HEK293 (cell line): ENCODE results near the gene C6orf120.

Experiments used
- CTCF ChIA-PET: fragments of 350-600 bp; formaldehyde crosslinking; extraction: SDS; loops from one replicate; lab custom pipeline; 2021; ENCODE audit warnings: antibody characterized with exemption; lab: Yijun Ruan, JAX
- POLR2A ChIA-PET: fragments of 300-600 bp; formaldehyde crosslinking; extraction: SDS; loops from one replicate; lab custom pipeline; 2020; ENCODE audit warnings: antibody characterized with exemption, inconsistent platforms; lab: Yijun Ruan, JAX
- H3K27ac ChIP-seq: fragments of 200-500 bp; sonication (Bioruptor generic); 2 replicates; pipeline ENCODE4 v1.5.1; 2014; ENCODE audit warnings: low read depth, low read length, control low read depth, inconsistent platforms; ENCODE audit errors: extremely low read depth
- H3K36me3 ChIP-seq, 2 experiments: fragments of 200-500 bp in 1 of 2; sonication (Bioruptor generic) in 1 of 2; 1 replicate in 1 of 2; 2 replicates in 1 of 2; pipeline ENCODE4 v1.5.1; 2014 to 2017; ENCODE audit warnings: inconsistent platforms in 2 of 2, low read length in 2 of 2; ENCODE audit not compliant: control insufficient read depth in 2 of 2, insufficient read depth in 1 of 2
- H3K4me1 ChIP-seq: fragments of 200-500 bp; sonication (Bioruptor generic); 2 replicates; pipeline ENCODE4 v1.5.1; 2014; ENCODE audit warnings: mild to moderate bottlenecking, low read length, inconsistent platforms; ENCODE audit not compliant: control insufficient read depth, insufficient read depth
- H3K4me3 ChIP-seq: 2 replicates; pipeline ENCODE4 v1.5.1; 2011; ENCODE audit warnings: low read depth, mild to moderate bottlenecking, control low read depth, low read length, moderate library complexity
- H3K9me3 ChIP-seq: fragments of 200-500 bp; sonication (Bioruptor generic); 2 replicates; pipeline ENCODE4 v1.5.1; 2014; ENCODE audit warnings: low read depth, low read length, inconsistent platforms; ENCODE audit not compliant: control insufficient read depth, insufficient read depth
- OSR2 ChIP-seq: fragments of 450-650 bp; formaldehyde crosslinking; IDR thresholded peaks from 2 replicates; pipeline ENCODE4 v1.5.1; 2016; ENCODE audit warnings: missing biosample characterization, missing genetic modification characterization
- PRDM1 ChIP-seq: fragments of 450-650 bp; formaldehyde crosslinking; IDR thresholded peaks from 2 replicates; pipeline ENCODE4; 2016; ENCODE audit warnings: missing biosample characterization, missing genetic modification characterization
- ZBTB17 ChIP-seq: fragments of 450-650 bp; formaldehyde crosslinking; IDR thresholded peaks from 2 replicates; pipeline ENCODE4 v1.5.1; 2016; ENCODE audit warnings: missing biosample characterization, missing genetic modification characterization
- ZFP41 ChIP-seq: fragments of 450-650 bp; formaldehyde crosslinking; IDR thresholded peaks from 2 replicates; pipeline ENCODE4 v1.5.1; 2016; ENCODE audit warnings: missing biosample characterization, missing genetic modification characterization, borderline replicate concordance
- ZNF112 ChIP-seq: fragments of 450-650 bp; formaldehyde crosslinking; IDR thresholded peaks from 2 replicates; pipeline ENCODE4 v1.5.0; 2017; ENCODE audit warnings: missing biosample characterization, missing genetic modification characterization
- ZNF146 ChIP-seq: fragments of 450-650 bp; formaldehyde crosslinking; IDR thresholded peaks from 2 replicates; pipeline ENCODE4 v1.5.1; 2016; ENCODE audit warnings: missing biosample characterization, missing genetic modification characterization
- ZNF184 ChIP-seq: fragments of 450-650 bp; IDR thresholded peaks from 2 replicates; pipeline ENCODE4 v1.5.1; 2018; ENCODE audit warnings: missing biosample characterization, mild to moderate bottlenecking, missing genetic modification characterization
- ZNF202 ChIP-seq: fragments of 450-650 bp; formaldehyde crosslinking; IDR thresholded peaks from 2 replicates; pipeline ENCODE4 v1.5.1; 2016; ENCODE audit warnings: missing biosample characterization, missing genetic modification characterization, borderline replicate concordance
- ZNF394 ChIP-seq: fragments of 450-650 bp; formaldehyde crosslinking; IDR thresholded peaks from 2 replicates; pipeline ENCODE4 v1.5.1; 2016; ENCODE audit warnings: missing biosample characterization, missing genetic modification characterization, mild to moderate bottlenecking, moderate library complexity, borderline replicate concordance
- ZNF621 ChIP-seq: fragments of 450-650 bp; formaldehyde crosslinking; IDR thresholded peaks from 2 replicates; pipeline ENCODE4 v1.5.1; 2017; ENCODE audit warnings: missing biosample characterization, missing genetic modification characterization
- ZNF664 ChIP-seq: fragments of 450-650 bp; formaldehyde crosslinking; IDR thresholded peaks from 2 replicates; pipeline ENCODE4 v1.5.1; 2016; ENCODE audit warnings: missing biosample characterization, missing genetic modification characterization
- ZNF791 ChIP-seq: fragments of 450-650 bp; formaldehyde crosslinking; IDR thresholded peaks from 2 replicates; pipeline ENCODE4 v1.5.1; 2016; ENCODE audit warnings: missing biosample characterization, missing genetic modification characterization
- TF ChIP-seq, protein P1 (sequence below): fragments of 450-650 bp; formaldehyde crosslinking; IDR thresholded peaks from 2 replicates; pipeline ENCODE4 v1.5.1; 2017; ENCODE audit warnings: missing biosample characterization, missing genetic modification characterization
- TF ChIP-seq, protein P2 (sequence below): fragments of 450-650 bp; formaldehyde crosslinking; IDR thresholded peaks from 2 replicates; pipeline ENCODE4 v1.5.1; 2017; ENCODE audit warnings: missing biosample characterization, missing genetic modification characterization
- TF ChIP-seq, protein P3 (sequence below): fragments of 450-650 bp; formaldehyde crosslinking; IDR thresholded peaks from 2 replicates; pipeline ENCODE4 v1.5.1; 2016; ENCODE audit warnings: missing biosample characterization, missing genetic modification characterization
- TF ChIP-seq, protein P4 (sequence below): fragments of 450-650 bp; formaldehyde crosslinking; IDR thresholded peaks from 2 replicates; pipeline ENCODE4 v1.5.0; 2017; ENCODE audit warnings: missing biosample characterization, missing genetic modification characterization, borderline replicate concordance
- TF ChIP-seq, protein P5 (sequence below): fragments of 450-650 bp; formaldehyde crosslinking; IDR thresholded peaks from 2 replicates; pipeline ENCODE4 v1.5.1; 2016; ENCODE audit warnings: missing biosample characterization, missing genetic modification characterization, borderline replicate concordance

Gene C6orf120

DNA sequence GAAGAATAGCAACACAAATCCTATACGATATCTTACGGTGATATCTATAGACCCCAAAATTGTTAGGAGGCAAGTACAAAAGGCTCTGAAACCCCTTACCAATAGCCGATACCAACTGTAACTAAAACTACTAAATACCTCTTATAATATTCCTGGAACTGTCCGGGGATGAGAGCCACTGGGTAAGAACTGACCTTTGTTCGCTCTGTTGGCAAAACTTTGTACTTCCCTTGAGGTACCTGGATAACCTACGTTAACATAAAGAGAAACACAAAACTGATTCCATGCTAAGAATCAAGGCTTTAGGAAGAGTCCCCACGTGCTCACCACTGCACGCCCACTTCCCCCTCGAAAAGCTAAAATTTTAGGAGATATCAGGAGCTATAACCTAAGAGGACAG is 12.7 kb downstream of the C6orf120 start:
- TF ChIP-seq ZNF664 (tag by site-specific recombination) = no peak
- TF ChIP-seq, all 188 proteins: peak for 0
- CTCF ChIA-PET = interaction anchor here (1.1 kb wide), 1 partner anchor 86 kb away, joined by 3 read pairs; no protein-coding TSS in a partner anchor
- Histone ChIP-seq H3K4me3 (no peak overlapping the region), H3K9me3 (no peaks in the 10 kb centered on the region), H3K36me3 (peaks cover 69 to 84% of the 10 kb centered on the region in 2 experiments), H3K4me1 (0 out of 2 replicates have a peak, but pooled peaks cover 4% of the 10 kb centered on the region), H3K27ac (no peak overlapping the region)
- POLR2A ChIA-PET = interaction anchor here (1.1 kb wide), 1 partner anchor 10 kb away, joined by 3 read pairs; no protein-coding TSS in a partner anchor

DNA sequence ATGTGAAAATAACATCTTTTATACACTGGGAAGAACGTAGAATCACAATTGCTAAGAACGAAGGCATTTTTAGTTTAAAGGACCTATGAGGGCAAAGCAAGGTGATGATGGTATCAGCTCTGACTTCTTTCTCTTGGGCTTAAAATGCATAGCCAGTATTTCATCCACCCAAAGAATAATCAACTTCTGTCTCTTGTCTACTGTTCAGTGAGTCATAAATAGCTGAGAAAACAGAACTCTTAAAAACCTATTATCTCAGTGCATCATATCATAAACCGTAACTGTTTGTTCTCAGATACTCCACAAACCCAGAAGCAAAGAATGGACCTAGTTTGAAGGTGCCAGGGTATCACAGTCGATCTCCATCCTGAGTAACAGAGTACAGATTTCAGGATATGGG is 17.2 kb downstream of the C6orf120 start:
- no peak overlapping the region for H3K4me3 ChIP-seq
- no peak overlapping the region for H3K27ac ChIP-seq
- no peaks in the 10 kb centered on the region for H3K9me3 ChIP-seq
- POLR2A ChIA-PET = interaction anchor here (0.7 to 2.3 kb wide), 4 partner anchors 14 to 33 kb away, joined by 3 to 7 read pairs (median 3); partner anchors contain the start of genes C6orf120, ERMARD and WDR27
- CTCF ChIA-PET = interaction anchor here (1.1 kb wide), 1 partner anchor 10 kb away, joined by 3 read pairs; no protein-coding TSS in a partner anchor
- H3K36me3 ChIP-seq = peaks cover 43 to 45% of the 10 kb centered on the region in 2 experiments
- 0 out of 2 replicates have a peak, but pooled peaks cover 4% of the 10 kb centered on the region for H3K4me1 ChIP-seq
- TF ChIP-seq, protein P1, sequence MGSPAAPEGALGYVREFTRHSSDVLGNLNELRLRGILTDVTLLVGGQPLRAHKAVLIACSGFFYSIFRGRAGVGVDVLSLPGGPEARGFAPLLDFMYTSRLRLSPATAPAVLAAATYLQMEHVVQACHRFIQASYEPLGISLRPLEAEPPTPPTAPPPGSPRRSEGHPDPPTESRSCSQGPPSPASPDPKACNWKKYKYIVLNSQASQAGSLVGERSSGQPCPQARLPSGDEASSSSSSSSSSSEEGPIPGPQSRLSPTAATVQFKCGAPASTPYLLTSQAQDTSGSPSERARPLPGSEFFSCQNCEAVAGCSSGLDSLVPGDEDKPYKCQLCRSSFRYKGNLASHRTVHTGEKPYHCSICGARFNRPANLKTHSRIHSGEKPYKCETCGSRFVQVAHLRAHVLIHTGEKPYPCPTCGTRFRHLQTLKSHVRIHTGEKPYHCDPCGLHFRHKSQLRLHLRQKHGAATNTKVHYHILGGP = no peak
- TF ChIP-seq OSR2 = 0 out of 2 replicates have a peak, but pooled peaks have one; percentile 33
- TF ChIP-seq PRDM1 (tag by site-specific recombination) = no peak
- no peak for TF ChIP-seq ZNF184 (tag by site-specific recombination)
- TF ChIP-seq ZBTB17 (tag by site-specific recombination) = peak; percentile 60
- TF ChIP-seq ZNF146 (tag by site-specific recombination) = no peak
- TF ChIP-seq ZFP41 (tag by site-specific recombination) = no peak
- TF ChIP-seq ZNF202 (tag by site-specific recombination) = no peak
- TF ChIP-seq, protein P2, sequence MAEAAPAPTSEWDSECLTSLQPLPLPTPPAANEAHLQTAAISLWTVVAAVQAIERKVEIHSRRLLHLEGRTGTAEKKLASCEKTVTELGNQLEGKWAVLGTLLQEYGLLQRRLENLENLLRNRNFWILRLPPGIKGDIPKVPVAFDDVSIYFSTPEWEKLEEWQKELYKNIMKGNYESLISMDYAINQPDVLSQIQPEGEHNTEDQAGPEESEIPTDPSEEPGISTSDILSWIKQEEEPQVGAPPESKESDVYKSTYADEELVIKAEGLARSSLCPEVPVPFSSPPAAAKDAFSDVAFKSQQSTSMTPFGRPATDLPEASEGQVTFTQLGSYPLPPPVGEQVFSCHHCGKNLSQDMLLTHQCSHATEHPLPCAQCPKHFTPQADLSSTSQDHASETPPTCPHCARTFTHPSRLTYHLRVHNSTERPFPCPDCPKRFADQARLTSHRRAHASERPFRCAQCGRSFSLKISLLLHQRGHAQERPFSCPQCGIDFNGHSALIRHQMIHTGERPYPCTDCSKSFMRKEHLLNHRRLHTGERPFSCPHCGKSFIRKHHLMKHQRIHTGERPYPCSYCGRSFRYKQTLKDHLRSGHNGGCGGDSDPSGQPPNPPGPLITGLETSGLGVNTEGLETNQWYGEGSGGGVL (tag by site-specific recombination) = no peak
- TF ChIP-seq ZNF112 (tag by site-specific recombination) = no peak
- TF ChIP-seq ZNF394 = peak; percentile 44
- TF ChIP-seq, protein P3, sequence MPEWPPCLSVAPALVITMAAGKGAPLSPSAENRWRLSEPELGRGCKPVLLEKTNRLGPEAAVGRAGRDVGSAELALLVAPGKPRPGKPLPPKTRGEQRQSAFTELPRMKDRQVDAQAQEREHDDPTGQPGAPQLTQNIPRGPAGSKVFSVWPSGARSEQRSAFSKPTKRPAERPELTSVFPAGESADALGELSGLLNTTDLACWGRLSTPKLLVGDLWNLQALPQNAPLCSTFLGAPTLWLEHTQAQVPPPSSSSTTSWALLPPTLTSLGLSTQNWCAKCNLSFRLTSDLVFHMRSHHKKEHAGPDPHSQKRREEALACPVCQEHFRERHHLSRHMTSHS (tag by site-specific recombination) = no peak
- TF ChIP-seq ZNF621 (tag by site-specific recombination) = no peak
- TF ChIP-seq, protein P4, sequence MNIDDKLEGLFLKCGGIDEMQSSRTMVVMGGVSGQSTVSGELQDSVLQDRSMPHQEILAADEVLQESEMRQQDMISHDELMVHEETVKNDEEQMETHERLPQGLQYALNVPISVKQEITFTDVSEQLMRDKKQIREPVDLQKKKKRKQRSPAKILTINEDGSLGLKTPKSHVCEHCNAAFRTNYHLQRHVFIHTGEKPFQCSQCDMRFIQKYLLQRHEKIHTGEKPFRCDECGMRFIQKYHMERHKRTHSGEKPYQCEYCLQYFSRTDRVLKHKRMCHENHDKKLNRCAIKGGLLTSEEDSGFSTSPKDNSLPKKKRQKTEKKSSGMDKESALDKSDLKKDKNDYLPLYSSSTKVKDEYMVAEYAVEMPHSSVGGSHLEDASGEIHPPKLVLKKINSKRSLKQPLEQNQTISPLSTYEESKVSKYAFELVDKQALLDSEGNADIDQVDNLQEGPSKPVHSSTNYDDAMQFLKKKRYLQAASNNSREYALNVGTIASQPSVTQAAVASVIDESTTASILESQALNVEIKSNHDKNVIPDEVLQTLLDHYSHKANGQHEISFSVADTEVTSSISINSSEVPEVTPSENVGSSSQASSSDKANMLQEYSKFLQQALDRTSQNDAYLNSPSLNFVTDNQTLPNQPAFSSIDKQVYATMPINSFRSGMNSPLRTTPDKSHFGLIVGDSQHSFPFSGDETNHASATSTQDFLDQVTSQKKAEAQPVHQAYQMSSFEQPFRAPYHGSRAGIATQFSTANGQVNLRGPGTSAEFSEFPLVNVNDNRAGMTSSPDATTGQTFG (tag by site-specific recombination) = no peak
- TF ChIP-seq ZNF791 (tag by site-specific recombination) = no peak
- TF ChIP-seq, protein P5, sequence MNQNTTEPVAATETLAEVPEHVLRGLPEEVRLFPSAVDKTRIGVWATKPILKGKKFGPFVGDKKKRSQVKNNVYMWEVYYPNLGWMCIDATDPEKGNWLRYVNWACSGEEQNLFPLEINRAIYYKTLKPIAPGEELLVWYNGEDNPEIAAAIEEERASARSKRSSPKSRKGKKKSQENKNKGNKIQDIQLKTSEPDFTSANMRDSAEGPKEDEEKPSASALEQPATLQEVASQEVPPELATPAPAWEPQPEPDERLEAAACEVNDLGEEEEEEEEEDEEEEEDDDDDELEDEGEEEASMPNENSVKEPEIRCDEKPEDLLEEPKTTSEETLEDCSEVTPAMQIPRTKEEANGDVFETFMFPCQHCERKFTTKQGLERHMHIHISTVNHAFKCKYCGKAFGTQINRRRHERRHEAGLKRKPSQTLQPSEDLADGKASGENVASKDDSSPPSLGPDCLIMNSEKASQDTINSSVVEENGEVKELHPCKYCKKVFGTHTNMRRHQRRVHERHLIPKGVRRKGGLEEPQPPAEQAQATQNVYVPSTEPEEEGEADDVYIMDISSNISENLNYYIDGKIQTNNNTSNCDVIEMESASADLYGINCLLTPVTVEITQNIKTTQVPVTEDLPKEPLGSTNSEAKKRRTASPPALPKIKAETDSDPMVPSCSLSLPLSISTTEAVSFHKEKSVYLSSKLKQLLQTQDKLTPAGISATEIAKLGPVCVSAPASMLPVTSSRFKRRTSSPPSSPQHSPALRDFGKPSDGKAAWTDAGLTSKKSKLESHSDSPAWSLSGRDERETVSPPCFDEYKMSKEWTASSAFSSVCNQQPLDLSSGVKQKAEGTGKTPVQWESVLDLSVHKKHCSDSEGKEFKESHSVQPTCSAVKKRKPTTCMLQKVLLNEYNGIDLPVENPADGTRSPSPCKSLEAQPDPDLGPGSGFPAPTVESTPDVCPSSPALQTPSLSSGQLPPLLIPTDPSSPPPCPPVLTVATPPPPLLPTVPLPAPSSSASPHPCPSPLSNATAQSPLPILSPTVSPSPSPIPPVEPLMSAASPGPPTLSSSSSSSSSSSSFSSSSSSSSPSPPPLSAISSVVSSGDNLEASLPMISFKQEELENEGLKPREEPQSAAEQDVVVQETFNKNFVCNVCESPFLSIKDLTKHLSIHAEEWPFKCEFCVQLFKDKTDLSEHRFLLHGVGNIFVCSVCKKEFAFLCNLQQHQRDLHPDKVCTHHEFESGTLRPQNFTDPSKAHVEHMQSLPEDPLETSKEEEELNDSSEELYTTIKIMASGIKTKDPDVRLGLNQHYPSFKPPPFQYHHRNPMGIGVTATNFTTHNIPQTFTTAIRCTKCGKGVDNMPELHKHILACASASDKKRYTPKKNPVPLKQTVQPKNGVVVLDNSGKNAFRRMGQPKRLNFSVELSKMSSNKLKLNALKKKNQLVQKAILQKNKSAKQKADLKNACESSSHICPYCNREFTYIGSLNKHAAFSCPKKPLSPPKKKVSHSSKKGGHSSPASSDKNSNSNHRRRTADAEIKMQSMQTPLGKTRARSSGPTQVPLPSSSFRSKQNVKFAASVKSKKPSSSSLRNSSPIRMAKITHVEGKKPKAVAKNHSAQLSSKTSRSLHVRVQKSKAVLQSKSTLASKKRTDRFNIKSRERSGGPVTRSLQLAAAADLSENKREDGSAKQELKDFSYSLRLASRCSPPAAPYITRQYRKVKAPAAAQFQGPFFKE (tag by site-specific recombination) = no peak
